ENCODE measurements around the gene SIK1.

DNA sequence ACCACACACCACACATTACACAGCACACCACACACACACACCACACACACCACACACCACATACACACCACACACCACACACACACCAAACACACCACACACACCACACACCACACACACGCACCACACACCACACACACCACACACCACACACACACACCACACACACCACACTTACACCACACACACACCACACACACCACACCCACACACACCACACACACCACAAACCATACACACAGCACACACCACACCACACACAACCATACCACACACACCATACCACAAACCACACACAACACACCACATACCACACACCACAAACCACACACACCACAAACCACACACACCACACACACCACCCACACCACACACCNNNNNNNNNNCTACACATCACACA, 40.9 kb upstream of the SIK1 start:
- TF ChIP-seq, protein P1, sequence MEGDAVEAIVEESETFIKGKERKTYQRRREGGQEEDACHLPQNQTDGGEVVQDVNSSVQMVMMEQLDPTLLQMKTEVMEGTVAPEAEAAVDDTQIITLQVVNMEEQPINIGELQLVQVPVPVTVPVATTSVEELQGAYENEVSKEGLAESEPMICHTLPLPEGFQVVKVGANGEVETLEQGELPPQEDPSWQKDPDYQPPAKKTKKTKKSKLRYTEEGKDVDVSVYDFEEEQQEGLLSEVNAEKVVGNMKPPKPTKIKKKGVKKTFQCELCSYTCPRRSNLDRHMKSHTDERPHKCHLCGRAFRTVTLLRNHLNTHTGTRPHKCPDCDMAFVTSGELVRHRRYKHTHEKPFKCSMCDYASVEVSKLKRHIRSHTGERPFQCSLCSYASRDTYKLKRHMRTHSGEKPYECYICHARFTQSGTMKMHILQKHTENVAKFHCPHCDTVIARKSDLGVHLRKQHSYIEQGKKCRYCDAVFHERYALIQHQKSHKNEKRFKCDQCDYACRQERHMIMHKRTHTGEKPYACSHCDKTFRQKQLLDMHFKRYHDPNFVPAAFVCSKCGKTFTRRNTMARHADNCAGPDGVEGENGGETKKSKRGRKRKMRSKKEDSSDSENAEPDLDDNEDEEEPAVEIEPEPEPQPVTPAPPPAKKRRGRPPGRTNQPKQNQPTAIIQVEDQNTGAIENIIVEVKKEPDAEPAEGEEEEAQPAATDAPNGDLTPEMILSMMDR (IDR thresholded peaks at IDR 0.05), result no peak
- TF ChIP-seq POLR2A (IDR thresholded peaks at IDR 0.05), result no peak

Measured in testis (tissue), 2 donors.